ENCODE data around the gene TRAF3. TPM values are rescaled to one million over a fixed set of nuclear protein-coding genes. Genes with fewer than 3 reads are reported as not detected.

TRAF3 gene
- total RNA-seq, 1 experiment from 2014 or later, result 11.2 TPM

- CTCF ChIA-PET, result no interaction called here
- ATAC-seq (no peak), DNase-seq (ENCODE audit: low spot score) (no peak)
- Mint-ChIP-seq H3K4me1 (peaks cover 13% of the 10 kb centered on the region), H3K9me3 (no peaks in the 10 kb centered on the region), H3K4me3 (no peak overlapping the region), H3K36me3 (no peaks in the 10 kb centered on the region), H3K27me3 (ENCODE audit: low read depth) (no peaks in the 10 kb centered on the region), H3K27ac (no peak overlapping the region)
- TF ChIP-seq, protein P1, sequence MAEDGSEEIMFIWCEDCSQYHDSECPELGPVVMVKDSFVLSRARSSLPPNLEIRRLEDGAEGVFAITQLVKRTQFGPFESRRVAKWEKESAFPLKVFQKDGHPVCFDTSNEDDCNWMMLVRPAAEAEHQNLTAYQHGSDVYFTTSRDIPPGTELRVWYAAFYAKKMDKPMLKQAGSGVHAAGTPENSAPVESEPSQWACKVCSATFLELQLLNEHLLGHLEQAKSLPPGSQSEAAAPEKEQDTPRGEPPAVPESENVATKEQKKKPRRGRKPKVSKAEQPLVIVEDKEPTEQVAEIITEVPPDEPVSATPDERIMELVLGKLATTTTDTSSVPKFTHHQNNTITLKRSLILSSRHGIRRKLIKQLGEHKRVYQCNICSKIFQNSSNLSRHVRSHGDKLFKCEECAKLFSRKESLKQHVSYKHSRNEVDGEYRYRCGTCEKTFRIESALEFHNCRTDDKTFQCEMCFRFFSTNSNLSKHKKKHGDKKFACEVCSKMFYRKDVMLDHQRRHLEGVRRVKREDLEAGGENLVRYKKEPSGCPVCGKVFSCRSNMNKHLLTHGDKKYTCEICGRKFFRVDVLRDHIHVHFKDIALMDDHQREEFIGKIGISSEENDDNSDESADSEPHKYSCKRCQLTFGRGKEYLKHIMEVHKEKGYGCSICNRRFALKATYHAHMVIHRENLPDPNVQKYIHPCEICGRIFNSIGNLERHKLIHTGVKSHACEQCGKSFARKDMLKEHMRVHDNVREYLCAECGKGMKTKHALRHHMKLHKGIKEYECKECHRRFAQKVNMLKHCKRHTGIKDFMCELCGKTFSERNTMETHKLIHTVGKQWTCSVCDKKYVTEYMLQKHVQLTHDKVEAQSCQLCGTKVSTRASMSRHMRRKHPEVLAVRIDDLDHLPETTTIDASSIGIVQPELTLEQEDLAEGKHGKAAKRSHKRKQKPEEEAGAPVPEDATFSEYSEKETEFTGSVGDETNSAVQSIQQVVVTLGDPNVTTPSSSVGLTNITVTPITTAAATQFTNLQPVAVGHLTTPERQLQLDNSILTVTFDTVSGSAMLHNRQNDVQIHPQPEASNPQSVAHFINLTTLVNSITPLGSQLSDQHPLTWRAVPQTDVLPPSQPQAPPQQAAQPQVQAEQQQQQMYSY (CRISPR knock-in tag; IDR thresholded peaks at IDR 0.05), result no peak
- TF ChIP-seq ETV6 (CRISPR knock-in tag; IDR thresholded peaks at IDR 0.05) (no peak), SMAD3 (CRISPR knock-in tag; IDR thresholded peaks at IDR 0.05; ENCODE audit: borderline replicate concordance) (no peak), E2F1 (CRISPR knock-in tag; IDR thresholded peaks at IDR 0.05) (no peak), ATF2 (CRISPR knock-in tag; IDR thresholded peaks at IDR 0.05; ENCODE audit: borderline replicate concordance, low read depth) (no peak), ZNF263 (CRISPR knock-in tag; IDR thresholded peaks at IDR 0.05; ENCODE audit: low read depth) (no peak), NFE2L1 (CRISPR knock-in tag; IDR thresholded peaks at IDR 0.05) (no peak), ZBTB21 (CRISPR knock-in tag; IDR thresholded peaks at IDR 0.05; ENCODE audit: borderline replicate concordance) (no peak), SP1 (CRISPR knock-in tag; conservative IDR thresholded peaks at IDR 0.05) (no peak)
- TF ChIP-seq, protein P2, sequence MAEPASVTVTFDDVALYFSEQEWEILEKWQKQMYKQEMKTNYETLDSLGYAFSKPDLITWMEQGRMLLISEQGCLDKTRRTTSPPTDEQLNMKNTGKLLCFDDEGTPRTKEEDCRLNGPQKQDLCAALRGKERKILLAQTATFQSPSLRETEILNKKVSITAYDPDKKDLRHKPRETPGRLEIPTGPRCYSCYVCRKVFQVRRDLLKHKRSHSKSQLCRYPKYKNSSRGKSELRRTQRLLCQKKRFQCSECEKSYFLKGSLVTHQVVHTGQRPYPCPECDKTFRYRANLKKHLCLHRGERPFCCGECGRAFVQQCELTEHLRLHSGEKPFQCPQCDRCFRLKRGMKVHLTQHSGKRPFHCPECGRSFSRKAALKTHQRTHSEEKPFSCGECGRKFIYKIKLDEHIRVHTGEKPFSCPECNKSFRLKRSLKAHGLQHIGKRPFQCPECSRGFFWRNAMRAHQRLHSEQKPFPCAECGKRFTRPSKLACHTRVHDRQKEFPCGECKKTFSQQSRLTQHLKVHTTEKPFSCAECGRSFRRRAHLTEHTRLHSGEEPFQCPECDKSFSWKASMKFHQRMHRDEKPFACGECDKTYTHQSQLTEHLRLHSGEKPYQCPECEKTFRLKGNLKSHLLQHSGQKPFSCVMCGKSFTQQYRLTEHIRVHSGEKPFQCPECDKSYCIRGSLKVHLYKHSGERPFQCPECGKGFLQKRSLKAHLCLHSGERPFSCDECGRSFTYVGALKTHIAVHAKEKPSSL (CRISPR knock-in tag; conservative IDR thresholded peaks at IDR 0.05), result no peak
- POLR2A ChIA-PET, result no interaction called here
Measured at GRCh38 chr14:102770147-102771123, 6.8 kb upstream of the TRAF3 start.

DNA sequence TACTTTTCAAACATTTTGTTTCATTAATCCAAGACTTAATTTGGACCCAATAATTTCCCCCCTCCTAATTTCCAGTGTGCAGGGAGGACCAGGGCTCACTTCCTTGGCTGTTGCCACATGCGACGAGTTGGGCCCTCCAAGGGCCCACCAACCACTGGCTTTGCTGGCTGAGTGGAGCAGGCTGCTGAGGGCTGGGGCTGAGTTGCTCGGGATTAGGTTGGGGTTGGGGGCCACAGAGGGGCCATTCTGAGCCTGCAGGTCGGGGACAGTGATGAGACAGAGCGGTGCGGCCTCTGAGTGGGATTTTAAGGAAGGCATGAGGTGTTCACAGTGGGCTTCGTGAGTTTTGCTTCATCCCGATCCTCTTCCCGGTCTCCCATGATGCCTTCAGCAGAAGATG, 6.1 kb upstream of the TRAF3 start:
- ChIA-PET CTCF (interaction anchor here (0.6 to 1.1 kb wide), 2 partner anchors 22 to 40 kb away, joined by 3 read pairs; no protein-coding TSS in a partner anchor), POLR2A (no interaction called here)
- Mint-ChIP-seq H3K9me3 (no peaks in the 10 kb centered on the region), H3K4me1 (peaks cover 13% of the 10 kb centered on the region), H3K27ac (no peak overlapping the region), H3K4me3 (no peak overlapping the region), H3K27me3 (ENCODE audit: low read depth) (no peaks in the 10 kb centered on the region), H3K36me3 (no peaks in the 10 kb centered on the region)
- ATAC-seq, result no peak
- no peak for DNase-seq (ENCODE audit: low spot score)
- TF ChIP-seq SMAD4 (CRISPR knock-in tag; IDR thresholded peaks at IDR 0.05), result no peak
- no peak for TF ChIP-seq MYBL2 (CRISPR knock-in tag; IDR thresholded peaks at IDR 0.05)
- TF ChIP-seq JUN (CRISPR knock-in tag; IDR thresholded peaks at IDR 0.05), result no peak
- no peak for TF ChIP-seq ZNF263 (CRISPR knock-in tag; IDR thresholded peaks at IDR 0.05; ENCODE audit: low read depth)
- no peak for TF ChIP-seq TCF7 (CRISPR knock-in tag; IDR thresholded peaks at IDR 0.05; ENCODE audit: low read depth)
- TF ChIP-seq AFF4 (CRISPR knock-in tag; IDR thresholded peaks at IDR 0.05; ENCODE audit: borderline replicate concordance), result no peak
- TF ChIP-seq ARID4B (CRISPR knock-in tag; IDR thresholded peaks at IDR 0.05; ENCODE audit: borderline replicate concordance), result no peak

All from WTC11 (cell line).